ENCODE results near the gene SNX7.

The SNX7 gene, protein sequence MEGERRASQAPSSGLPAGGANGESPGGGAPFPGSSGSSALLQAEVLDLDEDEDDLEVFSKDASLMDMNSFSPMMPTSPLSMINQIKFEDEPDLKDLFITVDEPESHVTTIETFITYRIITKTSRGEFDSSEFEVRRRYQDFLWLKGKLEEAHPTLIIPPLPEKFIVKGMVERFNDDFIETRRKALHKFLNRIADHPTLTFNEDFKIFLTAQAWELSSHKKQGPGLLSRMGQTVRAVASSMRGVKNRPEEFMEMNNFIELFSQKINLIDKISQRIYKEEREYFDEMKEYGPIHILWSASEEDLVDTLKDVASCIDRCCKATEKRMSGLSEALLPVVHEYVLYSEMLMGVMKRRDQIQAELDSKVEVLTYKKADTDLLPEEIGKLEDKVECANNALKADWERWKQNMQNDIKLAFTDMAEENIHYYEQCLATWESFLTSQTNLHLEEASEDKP

DNA sequence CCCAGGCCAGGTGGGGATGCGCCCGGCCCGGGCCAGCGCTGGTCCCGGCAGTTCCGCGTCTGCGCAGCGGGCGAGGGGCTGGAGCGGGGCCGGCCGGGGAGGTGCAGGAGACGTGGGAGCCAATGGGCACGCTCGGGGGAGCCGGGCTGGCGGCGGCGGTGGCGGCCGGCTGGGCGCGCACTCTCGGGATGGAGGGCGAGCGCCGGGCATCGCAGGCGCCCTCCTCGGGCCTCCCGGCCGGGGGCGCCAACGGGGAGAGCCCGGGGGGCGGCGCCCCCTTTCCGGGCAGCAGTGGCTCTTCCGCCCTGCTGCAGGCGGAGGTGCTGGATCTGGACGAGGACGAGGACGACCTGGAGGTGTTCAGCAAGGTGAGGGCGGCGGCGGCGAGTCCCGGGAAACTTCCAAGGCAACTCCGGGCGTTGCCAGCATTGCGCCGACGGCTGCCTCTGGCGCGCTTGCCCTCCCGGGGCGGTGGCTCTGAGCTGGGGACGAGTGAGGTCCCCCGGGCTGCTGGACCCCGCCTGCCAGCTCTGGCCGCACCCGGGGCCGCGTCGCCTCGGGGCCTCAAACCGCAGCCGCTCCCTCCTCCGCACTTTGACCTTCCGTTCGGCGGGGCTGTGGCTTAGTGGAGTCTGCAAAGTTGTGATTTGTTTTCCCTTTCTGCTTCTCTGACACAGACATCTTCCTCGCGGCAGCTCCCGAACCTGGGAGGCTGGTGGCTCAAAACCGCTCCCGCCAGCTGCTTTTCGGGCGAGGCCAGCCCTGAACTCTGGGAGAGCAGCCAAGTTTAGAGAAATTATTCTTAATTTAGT is at the start of gene SNX7:
SNX7 (plus strand) TSS at position 178 of the 812 bp plus-strand sequence; CDS start at position 189, 11 bp downstream.
- DNase-seq (ENCODE audit: low read depth): peak; percentile 58

DNA sequence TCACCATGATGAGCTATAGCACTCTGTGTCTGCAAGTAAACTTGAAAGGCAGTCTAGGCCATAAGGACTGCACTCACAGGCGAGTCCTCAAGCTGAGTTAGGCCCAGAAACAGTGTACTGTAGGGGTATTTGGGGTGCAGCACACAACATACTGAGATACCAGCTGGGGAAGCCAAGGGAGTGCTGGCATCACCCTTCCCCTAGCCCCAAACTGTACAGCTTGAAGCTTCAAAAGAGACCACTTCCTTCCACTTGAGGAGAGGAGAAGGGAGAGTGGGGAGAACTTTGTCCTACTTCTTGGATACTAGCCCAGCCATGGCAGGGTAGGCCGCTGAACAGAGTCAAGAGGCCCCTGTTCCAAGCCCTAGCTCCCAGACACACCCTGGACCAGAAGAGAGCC is 24.2 kb upstream of the SNX7 start:
- DNase-seq (ENCODE audit: low read depth): no peak

DNA sequence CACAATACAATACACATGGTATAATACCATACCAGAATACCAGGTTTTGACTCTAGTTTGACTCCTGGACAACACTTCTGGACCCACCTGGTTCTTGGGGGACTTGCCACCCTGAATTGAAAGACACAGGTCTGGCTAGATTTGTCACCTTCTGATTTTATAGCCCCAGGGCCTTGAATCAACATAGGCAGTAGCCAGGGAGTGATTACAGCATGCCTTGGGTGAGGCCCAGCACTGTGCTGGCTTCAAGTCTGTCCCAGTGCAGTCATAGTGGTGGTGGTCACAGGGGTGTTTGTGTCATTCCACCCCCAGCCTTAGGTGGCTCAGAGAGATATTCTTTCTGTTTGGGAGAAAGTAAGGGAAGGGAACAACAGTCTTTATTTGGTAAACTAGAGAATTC is 23.3 kb upstream of the SNX7 start:
- no peak for DNase-seq (ENCODE audit: low read depth)

DNA sequence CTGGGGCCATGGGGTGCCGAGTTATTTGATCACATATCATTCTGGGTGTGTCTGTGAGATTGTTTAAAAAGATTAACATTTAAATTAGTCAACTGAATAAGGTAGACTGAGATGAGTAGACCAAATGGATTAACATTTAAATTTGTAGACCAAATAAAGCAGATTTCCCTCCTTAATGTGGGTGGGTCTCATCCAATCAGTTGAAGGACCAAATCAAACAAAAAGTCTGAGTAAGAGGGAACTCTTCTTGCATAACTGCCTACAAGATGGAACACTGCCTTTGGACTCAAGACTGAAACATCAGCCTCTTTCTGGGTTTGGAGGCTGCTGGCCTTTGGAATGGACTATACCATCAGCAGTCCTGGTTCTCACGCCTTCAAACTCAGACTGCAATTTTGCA is 17.0 kb upstream of the SNX7 start:
- DNase-seq (ENCODE audit: low read depth): no peak

DNA sequence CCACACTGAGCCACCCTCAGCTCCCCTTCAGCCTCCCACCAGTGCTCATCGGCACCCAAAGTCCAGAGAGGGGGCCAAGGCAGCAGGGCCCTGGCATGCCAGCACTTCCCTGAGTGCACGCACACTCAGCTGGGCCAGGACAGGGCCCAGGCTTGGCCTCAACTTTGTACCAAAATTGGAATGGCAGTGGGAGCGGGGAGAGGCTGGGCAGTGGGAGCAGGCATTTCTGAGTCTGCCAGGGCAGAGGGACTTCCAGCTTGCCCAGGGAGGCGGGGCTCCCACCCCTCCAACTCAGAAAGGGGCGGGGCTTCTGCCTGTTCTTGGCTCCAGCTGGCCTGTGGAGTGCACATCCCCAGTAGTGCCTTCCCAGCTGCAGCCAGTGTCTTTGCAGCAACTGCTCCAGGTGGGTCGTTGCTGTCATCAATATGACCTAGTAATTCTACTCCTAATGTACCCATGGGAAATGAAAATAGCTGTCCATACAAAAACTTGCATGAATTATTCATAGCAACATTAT is 10.3 kb upstream of the SNX7 start:
- no peak for DNase-seq (ENCODE audit: low read depth)

DNA sequence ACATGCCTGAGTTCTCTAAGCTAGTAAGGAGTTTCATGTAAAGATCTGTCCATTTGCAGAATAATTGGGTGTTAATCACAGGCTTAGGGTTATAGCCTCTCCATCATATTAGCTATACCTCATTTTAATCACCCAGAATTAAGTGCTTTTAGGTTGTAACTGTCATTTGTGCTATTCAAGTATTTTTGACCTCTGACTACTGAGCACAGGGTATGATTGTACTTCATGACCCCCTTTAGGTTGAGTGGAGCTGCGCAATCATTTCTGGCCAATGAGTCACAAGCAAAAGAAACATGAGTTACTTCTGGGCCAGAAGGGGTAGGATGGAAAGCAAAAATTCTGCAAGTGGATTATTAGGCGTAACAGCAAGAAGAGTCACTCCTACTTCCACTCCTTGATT is 8.4 kb upstream of the SNX7 start:
- no peak for DNase-seq (ENCODE audit: low read depth)

DNA sequence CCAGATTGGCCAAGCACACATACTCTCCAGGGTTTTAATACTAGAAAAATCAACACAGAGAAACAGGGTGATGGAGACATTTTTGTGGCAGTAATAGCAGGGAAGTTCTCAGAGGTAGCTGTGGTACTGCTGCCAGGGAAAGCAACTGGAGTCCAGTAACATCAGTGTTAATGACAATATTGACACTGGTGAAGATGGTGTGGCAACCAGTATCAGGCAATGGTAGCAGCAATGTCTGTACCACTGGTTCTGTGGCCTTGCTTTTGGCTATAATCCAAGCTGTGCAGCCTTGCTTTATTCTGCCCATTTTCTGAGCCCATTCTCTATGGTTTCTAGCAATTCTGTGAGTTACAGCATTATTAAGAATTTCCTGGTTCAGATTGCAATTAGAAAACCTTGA is 1.6 kb upstream of the SNX7 start:
- DNase-seq (ENCODE audit: low read depth): no peak

DNA sequence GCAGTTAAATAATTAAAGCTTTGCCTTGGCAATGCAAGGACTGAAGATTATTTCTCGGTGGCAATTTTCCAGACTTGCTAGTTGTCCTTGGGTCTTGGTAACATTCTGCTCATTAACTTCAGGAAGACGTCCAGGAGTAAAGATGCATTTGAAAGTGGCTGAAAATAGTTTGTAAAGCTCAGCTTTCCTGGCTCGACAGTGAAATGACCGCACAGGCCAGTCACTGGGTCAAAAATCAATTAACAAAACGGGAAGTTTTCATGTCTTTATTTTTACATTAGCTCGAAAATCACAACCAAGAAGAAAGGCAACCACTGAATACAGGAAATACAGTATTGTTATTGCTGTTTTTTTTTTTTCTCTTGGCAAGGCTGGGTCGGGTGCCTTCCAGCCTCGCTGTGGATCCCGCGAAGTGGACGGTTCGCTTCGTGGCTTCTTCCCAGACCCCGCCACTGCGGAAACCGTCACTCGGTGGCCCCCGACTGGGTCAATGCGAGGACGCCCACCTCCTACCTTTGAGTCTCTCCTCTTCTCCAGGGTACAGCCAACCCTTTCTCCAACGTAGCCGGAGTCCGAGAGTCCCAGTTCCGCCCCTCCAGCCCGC is 479 bp upstream of the SNX7 start:
- no peak for DNase-seq (ENCODE audit: low read depth)

DNA sequence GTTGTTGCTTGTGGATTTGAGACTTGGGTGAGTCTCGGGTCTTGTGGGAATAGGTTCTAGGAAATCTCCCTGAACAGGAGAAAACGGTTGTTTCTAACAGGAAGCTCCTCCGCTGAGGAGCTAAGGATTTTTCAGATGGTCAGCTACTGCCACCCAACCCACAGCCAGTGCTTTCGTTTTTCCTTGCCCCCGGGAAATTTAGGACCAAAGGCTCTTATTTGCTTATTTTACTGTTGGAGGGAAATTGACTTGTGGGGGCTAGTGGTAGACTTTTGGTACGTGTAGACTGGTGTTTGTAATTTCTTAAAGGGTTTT is 792 bp downstream of the SNX7 start:
- no peak for DNase-seq (ENCODE audit: low read depth)

DNA sequence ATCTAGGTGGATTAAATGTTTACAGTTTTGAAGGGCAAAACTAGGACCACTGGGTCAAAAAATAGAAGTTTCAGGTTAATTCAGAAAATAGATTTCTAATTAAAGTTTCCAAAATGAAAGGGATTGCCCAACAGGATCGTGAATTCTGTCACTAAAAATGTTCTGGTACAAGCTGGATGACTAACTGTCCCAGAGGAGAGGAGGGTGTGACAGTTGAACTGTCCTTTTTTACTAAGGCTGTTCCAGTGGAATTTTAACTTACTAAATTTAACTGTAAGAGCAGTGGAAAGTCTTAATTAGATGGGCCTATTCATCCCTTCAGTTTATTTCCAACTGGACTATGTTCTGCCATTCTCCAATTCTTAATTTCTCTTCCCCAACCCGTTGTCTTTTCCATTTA is 7.2 kb downstream of the SNX7 start:
- DNase-seq (ENCODE audit: low read depth): no peak

DNA sequence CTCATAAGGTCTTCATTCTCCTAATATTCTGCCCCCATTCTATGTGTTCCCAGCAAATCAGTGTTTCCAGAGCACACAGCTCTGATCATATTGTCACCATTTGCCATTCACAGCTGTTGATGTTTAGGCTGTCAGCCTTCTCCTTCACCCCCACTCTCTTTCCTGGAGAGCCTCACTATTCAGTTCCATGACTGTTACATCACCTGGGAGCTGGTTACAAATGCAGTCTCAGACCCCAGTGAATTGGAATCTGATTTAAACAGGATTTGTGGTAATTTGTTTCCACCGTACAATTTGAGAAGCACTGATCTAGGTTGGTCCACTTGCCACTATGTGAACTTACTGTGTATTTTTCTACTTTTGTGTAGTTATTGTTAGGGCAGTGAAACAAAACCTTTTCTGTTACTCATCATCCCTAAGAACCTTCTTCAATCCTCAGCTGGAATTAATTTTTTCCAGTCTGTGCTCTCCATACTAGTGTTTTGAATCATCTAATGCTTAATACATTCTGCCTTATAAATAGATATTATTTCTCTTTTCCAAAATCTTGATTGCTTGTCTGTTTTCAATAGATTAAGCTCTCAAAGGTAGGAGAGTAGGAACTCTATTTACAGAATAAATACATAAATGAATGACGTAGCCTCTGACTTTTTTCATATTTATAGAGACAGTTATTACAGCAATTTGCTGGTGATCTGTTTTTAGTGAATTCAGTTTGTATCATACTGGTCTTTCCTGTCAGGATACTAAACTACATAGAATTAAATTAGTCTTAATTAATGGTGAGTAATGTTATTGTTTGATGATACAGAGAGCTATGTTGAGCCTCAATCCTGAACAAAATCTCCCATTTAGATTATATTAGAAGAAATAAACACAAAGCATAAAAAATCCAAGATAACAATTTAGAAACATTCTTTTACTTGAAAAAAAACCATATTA is 8.1 kb downstream of the SNX7 start:
- DNase-seq (ENCODE audit: low read depth): no peak

DNA sequence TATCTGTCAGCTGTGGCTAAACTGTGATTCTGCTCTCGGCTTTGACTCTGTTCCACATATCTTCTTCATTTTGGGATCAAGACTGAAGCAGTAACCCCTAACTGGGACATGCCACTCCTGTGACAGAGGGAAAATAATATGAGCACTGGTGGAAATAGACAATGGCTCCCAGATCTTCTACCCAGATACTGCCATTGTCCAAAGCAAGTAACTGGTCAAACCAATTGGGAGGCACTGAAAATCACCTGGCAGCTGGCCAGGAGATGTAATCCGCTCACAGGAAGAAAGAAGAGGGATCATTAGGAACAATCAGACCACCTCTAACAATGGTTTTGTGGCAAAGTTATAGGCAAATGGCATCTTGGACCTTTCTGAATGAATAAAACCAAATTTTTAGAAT is 10.7 kb downstream of the SNX7 start:
- DNase-seq (ENCODE audit: low read depth): no peak

DNA sequence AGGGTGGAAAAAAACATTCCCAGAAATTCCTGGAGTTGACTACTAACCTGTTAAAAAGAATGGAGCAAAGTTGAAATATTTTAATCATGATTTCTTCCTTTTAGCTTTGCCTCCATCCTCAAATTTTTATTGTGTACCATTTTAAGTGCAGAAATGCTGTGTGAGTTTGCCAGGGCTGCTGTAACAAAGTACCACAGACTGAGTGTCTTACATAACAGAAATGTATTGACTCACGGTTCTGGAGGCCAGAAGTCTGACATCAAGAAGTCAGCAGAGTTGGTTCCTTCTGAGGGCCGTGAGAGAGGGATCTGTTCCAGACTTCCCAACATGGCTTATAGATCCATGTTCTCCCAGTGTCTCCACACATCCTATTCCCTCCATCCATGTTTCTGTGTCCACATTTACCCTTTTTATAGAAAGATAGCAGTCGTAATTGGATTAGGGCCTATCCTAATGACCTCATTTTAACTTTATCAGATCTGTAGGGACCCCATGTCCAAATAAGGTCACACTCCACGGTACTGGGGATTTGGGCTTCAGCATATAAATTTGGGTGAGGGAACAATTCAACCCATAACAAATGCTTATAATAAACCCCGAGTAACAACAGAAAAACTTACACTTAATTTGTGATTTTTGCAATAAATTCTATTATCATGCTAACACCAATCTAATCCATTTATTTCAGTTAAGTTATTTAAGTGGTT is 12.7 kb downstream of the SNX7 start:
- peak; percentile 62 for DNase-seq (ENCODE audit: low read depth)

DNA sequence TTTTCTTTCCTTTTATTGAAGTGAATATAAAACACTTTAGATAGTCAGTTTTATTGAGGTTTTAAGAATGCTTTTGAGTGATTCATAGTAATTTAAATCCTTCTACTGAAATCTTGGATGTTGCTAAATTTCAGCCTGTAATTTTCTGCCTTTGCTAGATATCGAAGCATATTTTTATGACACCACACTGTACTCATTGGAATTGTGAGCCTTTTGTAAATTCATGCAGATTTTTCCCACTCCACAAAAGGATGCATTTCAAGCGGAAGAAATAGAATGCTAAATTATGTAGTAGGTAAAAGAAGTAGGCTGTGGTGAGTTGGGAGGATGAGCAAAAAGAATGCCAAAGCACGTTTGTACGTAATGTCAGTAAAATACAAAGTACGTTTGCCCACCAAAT is 13.8 kb downstream of the SNX7 start:
- peak; percentile 46 for DNase-seq (ENCODE audit: low read depth)

DNA sequence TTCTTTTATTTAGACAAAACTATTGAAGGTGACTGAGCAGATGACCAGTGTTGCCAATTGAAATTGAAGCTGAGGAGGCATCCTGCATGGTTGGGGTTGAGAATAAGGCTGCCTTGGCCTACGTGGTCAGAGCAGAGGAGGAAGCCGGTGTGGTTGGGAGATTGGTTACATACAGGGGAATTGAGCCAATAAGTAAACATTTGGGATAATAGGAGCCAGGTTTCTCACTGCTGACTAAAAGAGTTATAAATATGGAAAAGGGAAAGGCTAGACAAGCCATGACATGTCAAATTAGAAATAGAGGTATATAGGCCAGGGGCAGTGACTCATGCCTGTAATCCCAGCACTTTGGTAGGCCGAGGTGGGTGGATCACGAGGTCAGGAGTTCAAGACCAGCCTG is 15.8 kb downstream of the SNX7 start:
- peak; percentile 48 for DNase-seq (ENCODE audit: low read depth)

DNA sequence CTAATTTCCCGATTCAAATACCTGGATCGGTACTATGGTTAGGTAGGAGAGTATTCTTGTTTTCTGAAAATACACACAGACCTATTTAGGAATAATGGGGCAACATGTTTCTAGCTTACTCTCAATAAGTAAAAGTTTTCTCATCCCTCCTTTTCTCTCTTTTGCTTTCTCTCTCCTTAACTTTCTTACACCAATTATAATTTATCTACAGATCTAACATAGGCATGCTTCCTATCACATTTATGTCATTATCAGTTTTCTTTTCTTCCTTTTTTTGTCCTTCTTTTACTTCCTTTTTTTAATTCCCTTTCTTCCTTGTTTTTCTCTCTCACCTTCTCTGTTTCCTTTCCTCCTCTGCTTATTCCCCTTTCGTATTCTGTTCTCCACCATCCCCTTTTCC is 20.3 kb downstream of the SNX7 start:
- no peak for DNase-seq (ENCODE audit: low read depth)

DNA sequence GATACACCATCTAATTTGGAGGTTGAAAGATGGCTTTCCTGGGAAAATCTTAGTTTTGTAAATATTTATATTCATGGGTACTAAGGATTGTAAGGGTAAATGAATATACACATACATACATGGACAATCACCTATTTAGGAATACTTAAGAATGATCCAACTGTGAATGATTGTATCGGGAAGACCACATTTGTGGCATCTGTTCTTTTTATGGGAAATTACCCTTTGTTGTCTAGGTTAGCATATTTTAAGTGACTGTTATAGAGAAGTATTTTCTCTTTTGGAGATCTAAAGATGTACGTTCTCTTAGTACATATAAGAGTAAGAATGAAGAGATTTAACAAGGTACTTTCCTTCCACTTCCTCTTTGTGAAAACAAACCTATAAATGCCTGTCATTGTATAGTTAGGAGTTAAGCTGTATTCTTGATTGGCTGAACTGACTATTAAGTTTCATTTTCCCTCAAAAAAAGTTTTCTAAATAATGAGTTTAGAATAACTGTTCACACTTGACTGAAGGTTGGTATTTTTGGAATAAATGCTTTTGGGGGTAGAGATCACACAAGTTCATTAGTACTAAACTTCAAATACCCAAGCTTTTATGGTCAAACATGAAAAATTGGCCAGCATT is 26.7 kb downstream of the SNX7 start:
- no peak for DNase-seq (ENCODE audit: low read depth)

DNA sequence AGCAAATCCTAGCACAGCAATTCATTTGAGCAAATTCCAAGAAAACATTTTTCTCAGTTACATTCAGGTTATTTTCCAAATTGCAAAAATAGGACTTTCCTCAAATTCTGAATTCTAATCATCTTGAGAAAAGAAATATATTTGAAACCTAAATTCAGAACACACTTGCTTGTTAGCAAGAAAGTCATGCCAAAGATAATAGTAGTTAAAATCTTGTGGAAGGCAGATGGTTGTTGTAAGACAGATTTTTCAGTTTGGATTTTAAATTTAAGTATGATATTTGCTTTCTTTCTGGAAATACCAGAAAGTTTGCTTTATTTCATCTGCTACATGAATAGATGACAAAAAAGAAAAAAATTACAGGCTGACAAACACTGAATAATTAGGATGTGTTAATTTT is 29.1 kb downstream of the SNX7 start:
- no peak for DNase-seq (ENCODE audit: low read depth)

DNA sequence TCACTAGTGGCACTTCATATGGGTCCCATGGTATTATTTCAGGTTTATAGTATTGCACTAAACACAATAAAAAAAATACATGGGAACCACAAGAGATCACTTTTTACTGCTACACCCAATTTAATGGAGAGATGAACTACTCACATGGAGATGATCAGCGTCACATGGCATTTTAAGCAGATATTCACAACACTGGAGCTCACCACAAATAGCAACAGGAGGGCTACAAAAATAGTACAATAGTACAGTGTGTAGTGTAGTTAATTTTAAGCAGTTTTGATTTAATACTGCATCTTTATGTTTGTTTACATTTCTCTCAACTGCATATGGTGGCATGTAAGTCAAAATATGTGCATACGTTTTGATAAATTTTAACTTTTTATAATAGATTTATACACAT is 31.0 kb downstream of the SNX7 start:
- no peak for DNase-seq (ENCODE audit: low read depth)

DNA sequence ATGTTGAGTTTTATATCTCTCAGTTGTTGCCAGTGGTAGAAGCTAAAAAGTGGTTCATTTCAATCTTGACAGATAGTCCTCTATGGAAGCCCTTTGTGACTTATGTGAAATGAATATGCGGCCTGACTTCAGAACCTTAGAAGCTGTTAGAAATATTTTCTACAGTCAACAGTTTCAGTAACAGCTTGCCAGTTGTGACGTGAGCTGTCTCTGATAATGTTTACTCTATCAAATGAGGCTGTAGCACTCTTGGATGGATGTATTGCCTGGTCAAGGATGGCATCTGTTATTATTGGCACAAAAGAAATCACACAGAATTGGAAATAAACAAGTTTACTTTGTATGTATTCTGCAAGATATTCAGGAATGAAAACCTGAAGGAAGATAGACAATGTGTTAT is 31.9 kb downstream of the SNX7 start:
- DNase-seq (ENCODE audit: low read depth): no peak

DNA sequence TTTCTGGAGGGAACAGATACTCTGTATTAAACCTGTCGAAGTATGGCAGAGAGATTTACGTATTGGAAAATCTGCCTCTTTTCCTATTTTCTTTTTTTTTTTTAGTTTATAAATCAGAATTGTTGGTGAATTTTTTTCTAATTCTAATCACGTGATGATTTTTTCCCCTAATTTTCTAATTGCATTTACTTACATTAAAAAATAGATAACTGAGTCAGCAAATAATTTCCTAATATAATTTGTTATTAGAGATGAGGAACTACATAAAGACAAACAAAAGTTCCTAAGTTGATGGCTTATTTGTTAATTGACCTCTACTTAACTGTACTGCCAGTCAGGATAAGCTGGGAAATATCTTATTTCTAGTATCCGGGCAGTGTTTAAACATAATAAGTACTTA is 34.6 kb downstream of the SNX7 start:
- DNase-seq (ENCODE audit: low read depth): no peak

All from GM04504 (cell line).